ENCODE results near the gene SCAMP2.

GRCh38 chr15:74800559-74801094 is 72.5 kb downstream of the SCAMP2 start:
- TF ChIP-seq CTCF (conservative IDR thresholded peaks at IDR 0.05 in 1 of 2, IDR thresholded peaks at IDR 0.05 in 1 of 2; ENCODE audit: extremely low read depth in 1 of 2, insufficient read depth in 1 of 2, low read depth in 1 of 2, low read length in 2 of 2) (no peak), EZH2 (IDR thresholded peaks at IDR 0.05; ENCODE audit: borderline replicate concordance, low read length) (no peak)
